ENCODE data around the gene COL18A1. TPM values are rescaled to one million over a fixed set of nuclear protein-coding genes. Genes with fewer than 3 reads are reported as not detected.

Gene COL18A1
- total RNA-seq, 1 experiment from 2014 or later, result 3.3 TPM

- H3K9me3 ChIP-seq (ENCODE audit: low read depth, low read length, poor library complexity, severe bottlenecking), result no peaks in the 10 kb centered on the region
- intact Hi-C loops (cut with micrococcal nuclease; ENCODE audit: unreplicated experiment), result no loop called here
- H3K36me3 ChIP-seq (ENCODE audit: insufficient read depth, low read length, poor library complexity, severe bottlenecking), result peaks cover 3% of the 10 kb centered on the region
- no peaks in the 10 kb centered on the region for H3K4me1 ChIP-seq (ENCODE audit: insufficient read depth, low read length, poor library complexity, severe bottlenecking)
- DNase-seq (ENCODE audit: low spot score), result no peak
- CTCF ChIA-PET, result no interaction called here
- no TSS peak for BruUV-seq (replicated peaks)
- POLR2A ChIA-PET (ENCODE audit: low non-redundant PET), result no interaction called here
- TF ChIP-seq, protein P1, sequence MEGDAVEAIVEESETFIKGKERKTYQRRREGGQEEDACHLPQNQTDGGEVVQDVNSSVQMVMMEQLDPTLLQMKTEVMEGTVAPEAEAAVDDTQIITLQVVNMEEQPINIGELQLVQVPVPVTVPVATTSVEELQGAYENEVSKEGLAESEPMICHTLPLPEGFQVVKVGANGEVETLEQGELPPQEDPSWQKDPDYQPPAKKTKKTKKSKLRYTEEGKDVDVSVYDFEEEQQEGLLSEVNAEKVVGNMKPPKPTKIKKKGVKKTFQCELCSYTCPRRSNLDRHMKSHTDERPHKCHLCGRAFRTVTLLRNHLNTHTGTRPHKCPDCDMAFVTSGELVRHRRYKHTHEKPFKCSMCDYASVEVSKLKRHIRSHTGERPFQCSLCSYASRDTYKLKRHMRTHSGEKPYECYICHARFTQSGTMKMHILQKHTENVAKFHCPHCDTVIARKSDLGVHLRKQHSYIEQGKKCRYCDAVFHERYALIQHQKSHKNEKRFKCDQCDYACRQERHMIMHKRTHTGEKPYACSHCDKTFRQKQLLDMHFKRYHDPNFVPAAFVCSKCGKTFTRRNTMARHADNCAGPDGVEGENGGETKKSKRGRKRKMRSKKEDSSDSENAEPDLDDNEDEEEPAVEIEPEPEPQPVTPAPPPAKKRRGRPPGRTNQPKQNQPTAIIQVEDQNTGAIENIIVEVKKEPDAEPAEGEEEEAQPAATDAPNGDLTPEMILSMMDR (conservative IDR thresholded peaks at IDR 0.05; ENCODE audit: low read depth, low read length), result no peak
- no peak for TF ChIP-seq EZH2 (IDR thresholded peaks at IDR 0.05; ENCODE audit: borderline replicate concordance, low read depth, low read length, poor library complexity, severe bottlenecking)
- H3K27ac ChIP-seq (ENCODE audit: low read depth, low read length, poor library complexity, severe bottlenecking), result no peak overlapping the region
- H3K4me3 ChIP-seq (ENCODE audit: low read depth, low read length, poor library complexity, severe bottlenecking), result no peak overlapping the region
- H3K27me3 ChIP-seq (replicated peaks; ENCODE audit: insufficient read depth, low read depth, low read length, poor library complexity), result no peaks in the 10 kb centered on the region
These were observed 103.9 kb downstream of the COL18A1 start for GRCh38 chr21:45508607-45509565.

DNA sequence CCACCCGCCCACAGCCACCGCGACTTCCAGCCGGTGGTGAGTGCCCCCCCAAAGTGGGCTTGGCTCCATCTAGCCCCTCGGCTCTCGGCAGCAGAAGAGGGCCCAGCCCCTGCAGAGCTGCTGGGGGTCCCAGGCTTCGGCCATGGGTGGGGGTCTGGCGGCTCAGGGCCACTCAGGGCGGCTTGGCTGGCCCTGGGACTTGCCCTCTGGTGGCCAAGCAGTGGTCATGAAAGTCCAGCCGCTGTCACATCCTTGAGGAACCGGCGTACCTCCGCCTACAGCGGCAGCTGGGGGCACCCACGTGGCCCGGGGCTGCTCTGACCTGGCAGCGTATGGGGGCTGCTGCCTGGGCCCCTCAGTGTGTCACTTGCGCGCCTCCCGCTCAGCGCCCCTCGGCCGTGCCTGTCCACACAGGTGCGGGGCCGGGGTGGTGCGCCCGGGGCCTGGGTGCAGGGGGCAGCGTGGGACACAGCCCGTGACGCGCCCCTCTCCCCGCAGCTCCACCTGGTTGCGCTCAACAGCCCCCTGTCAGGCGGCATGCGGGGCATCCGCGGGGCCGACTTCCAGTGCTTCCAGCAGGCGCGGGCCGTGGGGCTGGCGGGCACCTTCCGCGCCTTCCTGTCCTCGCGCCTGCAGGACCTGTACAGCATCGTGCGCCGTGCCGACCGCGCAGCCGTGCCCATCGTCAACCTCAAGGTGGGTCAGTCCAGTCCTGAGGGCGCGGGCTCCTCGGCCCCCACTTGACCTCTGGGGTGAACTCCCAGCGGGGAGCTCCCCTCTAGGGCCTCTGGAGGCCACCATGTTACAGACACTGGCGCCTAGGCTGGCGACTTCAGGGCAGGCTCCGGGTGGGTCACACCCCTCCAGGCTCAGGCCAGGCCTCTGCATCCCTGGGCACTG, 104.9 kb downstream of the COL18A1 start:
- H3K36me3 ChIP-seq (ENCODE audit: insufficient read depth, low read length, poor library complexity, severe bottlenecking), result peaks cover 8% of the 10 kb centered on the region
- POLR2A ChIA-PET (ENCODE audit: low non-redundant PET), result no interaction called here
- TF ChIP-seq EZH2 (IDR thresholded peaks at IDR 0.05; ENCODE audit: borderline replicate concordance, low read depth, low read length, poor library complexity, severe bottlenecking), result no peak
- TF ChIP-seq, protein P1 (conservative IDR thresholded peaks at IDR 0.05; ENCODE audit: low read depth, low read length), result no peak
- H3K27ac ChIP-seq (ENCODE audit: low read depth, low read length, poor library complexity, severe bottlenecking), result no peak overlapping the region
- no peaks in the 10 kb centered on the region for H3K27me3 ChIP-seq (replicated peaks; ENCODE audit: insufficient read depth, low read depth, low read length, poor library complexity)
- DNase-seq (ENCODE audit: low spot score), result no peak
- intact Hi-C loops (cut with micrococcal nuclease; ENCODE audit: unreplicated experiment), result no loop called here
- no peak overlapping the region for H3K4me3 ChIP-seq (ENCODE audit: low read depth, low read length, poor library complexity, severe bottlenecking)
- CTCF ChIA-PET, result no interaction called here
- H3K4me1 ChIP-seq (ENCODE audit: insufficient read depth, low read length, poor library complexity, severe bottlenecking), result no peaks in the 10 kb centered on the region
- BruUV-seq (replicated peaks), result no TSS peak
- H3K9me3 ChIP-seq (ENCODE audit: low read depth, low read length, poor library complexity, severe bottlenecking), result no peaks in the 10 kb centered on the region

DNA sequence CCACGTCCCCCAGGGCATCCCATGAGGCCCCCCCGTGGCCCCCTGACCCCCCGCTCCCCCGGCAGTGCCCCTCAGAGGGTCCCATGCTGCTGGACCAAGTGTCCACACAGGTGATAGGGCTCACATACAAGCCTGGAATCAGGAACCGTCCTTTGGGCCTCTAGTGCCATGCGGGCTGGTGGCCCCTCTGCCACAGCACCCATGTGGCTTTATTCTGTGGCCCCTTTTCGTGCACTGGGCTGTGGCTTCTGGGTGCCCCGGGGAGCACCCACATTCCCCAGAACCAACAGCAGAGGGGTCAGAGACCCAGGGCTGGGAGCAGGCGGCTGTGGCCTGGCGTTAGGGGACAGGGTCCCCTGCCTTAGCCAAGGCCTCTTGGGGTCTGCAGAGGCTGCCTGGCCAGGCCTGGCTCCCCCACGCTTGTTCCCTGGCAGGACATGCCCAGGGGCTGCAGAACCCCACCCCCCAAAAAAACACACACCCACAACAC, 105.5 kb downstream of the COL18A1 start:
- H3K4me1 ChIP-seq (ENCODE audit: insufficient read depth, low read length, poor library complexity, severe bottlenecking), result no peaks in the 10 kb centered on the region
- H3K27me3 ChIP-seq (replicated peaks; ENCODE audit: insufficient read depth, low read depth, low read length, poor library complexity), result no peaks in the 10 kb centered on the region
- intact Hi-C loops (cut with micrococcal nuclease; ENCODE audit: unreplicated experiment), result no loop called here
- H3K4me3 ChIP-seq (ENCODE audit: low read depth, low read length, poor library complexity, severe bottlenecking), result no peak overlapping the region
- H3K36me3 ChIP-seq (ENCODE audit: insufficient read depth, low read length, poor library complexity, severe bottlenecking), result peaks cover 11% of the 10 kb centered on the region
- ChIA-PET CTCF (no interaction called here), POLR2A (ENCODE audit: low non-redundant PET) (no interaction called here)
- no peak for TF ChIP-seq EZH2 (IDR thresholded peaks at IDR 0.05; ENCODE audit: borderline replicate concordance, low read depth, low read length, poor library complexity, severe bottlenecking)
- TF ChIP-seq, protein P1 (conservative IDR thresholded peaks at IDR 0.05; ENCODE audit: low read depth, low read length), result no peak
- DNase-seq (ENCODE audit: low spot score), result no peak
- no TSS peak for BruUV-seq (replicated peaks)
- H3K27ac ChIP-seq (ENCODE audit: low read depth, low read length, poor library complexity, severe bottlenecking), result no peak overlapping the region
- no peaks in the 10 kb centered on the region for H3K9me3 ChIP-seq (ENCODE audit: low read depth, low read length, poor library complexity, severe bottlenecking)
